OCI-LY1 (cell line): ENCODE results near the gene RSF1.

Source experiments
- H2AFZ ChIP-seq: fragments of 200-600 bp; sonication (generic), shearing (Covaris generic); 2 replicates; pipeline ENCODE4 v1.6.0; 2014; ENCODE audit warnings: antibody characterized with exemption, mild to moderate bottlenecking, low read length
- H3F3A ChIP-seq: fragments of 200-600 bp; sonication (generic), shearing (Covaris generic); 2 replicates; pipeline ENCODE4 v1.6.0; 2014; ENCODE audit warnings: mild to moderate bottlenecking, antibody characterized with exemption, low read length, moderate library complexity; ENCODE audit not compliant: insufficient read depth
- H3K27ac ChIP-seq: fragments of 200-600 bp; sonication (generic); 2 replicates; pipeline ENCODE4 v1.5.1; 2014; ENCODE audit warnings: low read length, mixed run types, mild to moderate bottlenecking, low read depth; ENCODE audit not compliant: poor library complexity, severe bottlenecking
- H3K27me3 ChIP-seq: fragments of 200-600 bp; sonication (generic); 2 replicates; pipeline ENCODE4 v1.6.0; 2014; ENCODE audit warnings: antibody characterized with exemption, mild to moderate bottlenecking, low read length, moderate library complexity; ENCODE audit not compliant: insufficient read depth
- H3K36me3 ChIP-seq: fragments of 200-600 bp; sonication (generic); 2 replicates; pipeline ENCODE4 v1.6.1; 2014; ENCODE audit warnings: mild to moderate bottlenecking, antibody characterized with exemption, low read length, moderate library complexity, mixed read lengths; ENCODE audit not compliant: insufficient read depth
- H3K4me1 ChIP-seq: fragments of 200-600 bp; sonication (generic); 2 replicates; pipeline ENCODE4 v1.5.1; 2014; ENCODE audit warnings: mild to moderate bottlenecking, low read length, moderate library complexity; ENCODE audit not compliant: insufficient read depth, severe bottlenecking
- H3K4me2 ChIP-seq: fragments of 200-600 bp; sonication (generic), shearing (Covaris generic); 2 replicates; pipeline ENCODE4 v1.6.1; 2014; ENCODE audit warnings: low read length
- H3K4me3 ChIP-seq: fragments of 200-600 bp; sonication (generic); 2 replicates; pipeline ENCODE4 v1.5.1; 2014; ENCODE audit warnings: low read length, low read depth, mild to moderate bottlenecking, mixed read lengths; ENCODE audit not compliant: poor library complexity, severe bottlenecking
- H3K79me2 ChIP-seq: fragments of 200-600 bp; shearing (Covaris generic); 2 replicates; pipeline ENCODE4 v1.6.1; 2016; ENCODE audit warnings: mixed run types, low read length, mixed read lengths; ENCODE audit not compliant: insufficient read depth
- H3K9ac ChIP-seq: fragments of 200-600 bp; sonication (generic), shearing (Covaris generic); 2 replicates; pipeline ENCODE4 v1.6.1; 2014; ENCODE audit warnings: mild to moderate bottlenecking, low read length, mixed read lengths
- H3K9me2 ChIP-seq: fragments of 200-600 bp; sonication (generic), shearing (Covaris generic); 2 replicates; pipeline ENCODE4 v1.6.1; 2014; ENCODE audit warnings: low read depth, mild to moderate bottlenecking, low read length, mixed read lengths
- H3K9me3 ChIP-seq: fragments of 200-600 bp; shearing (Covaris generic); 2 replicates; pipeline ENCODE4 v1.6.1; 2014; ENCODE audit warnings: low read length, mixed read lengths
- H4K20me1 ChIP-seq: fragments of 200-600 bp; sonication (generic), shearing (Covaris generic); 2 replicates; pipeline ENCODE4 v1.6.0; 2016; ENCODE audit warnings: mild to moderate bottlenecking, low read length; ENCODE audit not compliant: insufficient read depth
- CTCF ChIP-seq: fragments of 200-600 bp; sonication (generic), shearing (Covaris generic); IDR thresholded peaks from 2 replicates; pipeline ENCODE4 v1.5.1; 2017; ENCODE audit warnings: mild to moderate bottlenecking, antibody characterized with exemption, low read length, moderate library complexity, mixed read lengths
- EZH2 ChIP-seq: fragments of 200-600 bp; sonication (generic), shearing (Covaris generic); IDR thresholded peaks from 2 replicates; pipeline ENCODE4 v1.8.0; 2017; ENCODE audit warnings: borderline replicate concordance, mixed run types, mild to moderate bottlenecking, antibody characterized with exemption, low read length, moderate library complexity, mixed read lengths

Gene RSF1

GRCh38 chr11:77814848-77815247, 5.7 kb downstream of the RSF1 start:
- H3K9ac ChIP-seq = no peak overlapping the region
- no peak overlapping the region for H2AFZ ChIP-seq
- no peak for TF ChIP-seq EZH2
- no peak for TF ChIP-seq CTCF
- no peaks in the 10 kb centered on the region for H3F3A ChIP-seq
- H3K9me3 ChIP-seq = peaks cover 8% of the 10 kb centered on the region
- H3K36me3 ChIP-seq = peaks cover 51% of the 10 kb centered on the region
- H3K4me2 ChIP-seq = no peak overlapping the region
- H3K4me3 ChIP-seq = no peak overlapping the region
- no peaks in the 10 kb centered on the region for H3K9me2 ChIP-seq
- no peak overlapping the region for H3K27ac ChIP-seq
- peaks cover 10% of the 10 kb centered on the region for H3K4me1 ChIP-seq
- no peaks in the 10 kb centered on the region for H3K27me3 ChIP-seq
- H3K79me2 ChIP-seq = peaks cover 74% of the 10 kb centered on the region
- no peaks in the 10 kb centered on the region for H4K20me1 ChIP-seq

GRCh38 chr11:77813256-77813655, 7.3 kb downstream of the RSF1 start:
- Histone ChIP-seq H3K4me1 (peaks cover 1% of the 10 kb centered on the region), H3K9ac (no peak overlapping the region), H3F3A (no peaks in the 10 kb centered on the region), H3K4me2 (no peak overlapping the region), H3K9me3 (peaks cover 8% of the 10 kb centered on the region), H3K36me3 (peaks cover 51% of the 10 kb centered on the region), H3K79me2 (peaks cover 78% of the 10 kb centered on the region), H3K4me3 (no peak overlapping the region), H3K27ac (no peak overlapping the region), H3K27me3 (no peaks in the 10 kb centered on the region), H4K20me1 (no peaks in the 10 kb centered on the region), H3K9me2 (no peaks in the 10 kb centered on the region), H2AFZ (no peak overlapping the region)
- TF ChIP-seq CTCF = no peak
- TF ChIP-seq EZH2 = no peak

GRCh38 chr11:77806993-77807392, 13.5 kb downstream of the RSF1 start:
- Histone ChIP-seq H3K27ac (no peak overlapping the region), H3K9ac (no peak overlapping the region), H3K4me1 (no peaks in the 10 kb centered on the region), H4K20me1 (no peaks in the 10 kb centered on the region), H3K9me2 (no peaks in the 10 kb centered on the region), H3K4me2 (no peak overlapping the region), H3K9me3 (no peaks in the 10 kb centered on the region), H3K27me3 (no peaks in the 10 kb centered on the region), H3K36me3 (peaks cover 26% of the 10 kb centered on the region; the same call in 1 of the 2 replicates), H3K4me3 (no peak overlapping the region), H3K79me2 (peaks cover 59% of the 10 kb centered on the region), H3F3A (no peaks in the 10 kb centered on the region), H2AFZ (no peak overlapping the region)
- no peak for TF ChIP-seq EZH2
- no peak for TF ChIP-seq CTCF
